Activated T-cell treated with anti-CD3 and anti-CD28 coated beads, Interleukin-2, amount 50 U/mL, for 4 hours (primary cell): Measurements from ENCODE around the gene STPG3. TPM values are rescaled to one million over a fixed set of nuclear protein-coding genes. Genes with fewer than 3 reads are reported as not detected.
A peak's percentile ranks its signal among the peaks of the same experiment; 100 is the strongest.

Experiments
- ATAC-seq, 2 donors: fragments of 200-7000 bp; cut with Tn5 transposase; one replicate each; pipeline ENCODE4 v1.10.0; 2021
- DNase-seq: peaks from one replicate; pipeline ENCODE4 v3.0.0-alpha.2; 2020
- H3K27me3 Mint-ChIP-seq: one replicate; pipeline ENCODE4 v1.8.0; 2021; ENCODE audit warnings: low read depth, mixed read lengths
- H3K36me3 Mint-ChIP-seq: one replicate; pipeline ENCODE4 v1.8.0; 2022; ENCODE audit warnings: mixed read lengths; ENCODE audit not compliant: insufficient read depth
- H3K4me1 Mint-ChIP-seq: one replicate; pipeline ENCODE4 v1.8.0; 2021; ENCODE audit warnings: low read depth, mixed read lengths
- H3K4me3 Mint-ChIP-seq: one replicate; pipeline ENCODE4 v1.8.0; 2021; ENCODE audit warnings: mild to moderate bottlenecking, moderate library complexity, mixed read lengths
- H3K9me3 Mint-ChIP-seq: one replicate; pipeline ENCODE4 v1.8.0; 2021; ENCODE audit warnings: mixed read lengths
- total RNA-seq, 3 donors: library from RNA; stranded (reverse); gene quantifications; one replicate each; pipeline ENCODE4 v1.2.1, GENCODE V29; 2021

STPG3 gene
- total RNA-seq, 3 donors from 2014 or later = not detected

GRCh38 chr9:137243626-137244485 lies 7.2 kb upstream of the STPG3 start:
- Mint-ChIP-seq H3K4me1 (peaks cover 23% of the 10 kb centered on the region), H3K36me3 (peaks cover 12% of the 10 kb centered on the region), H3K9me3 (no peaks in the 10 kb centered on the region), H3K4me3 (peak overlapping the region; percentile 87), H3K27me3 (no peaks in the 10 kb centered on the region)
- ATAC-seq (no peak), DNase-seq (no peak)

- DNase-seq (no peak), ATAC-seq (no peak)
- Mint-ChIP-seq H3K27me3 (no peaks in the 10 kb centered on the region), H3K4me3 (no peak overlapping the region), H3K4me1 (peaks cover 16% of the 10 kb centered on the region), H3K36me3 (peaks cover 12% of the 10 kb centered on the region), H3K9me3 (no peaks in the 10 kb centered on the region)
Measured at GRCh38 chr9:137244486-137245449, 6.3 kb upstream of the STPG3 start.

GRCh38 chr9:137245450-137246421 lies 5.3 kb upstream of the STPG3 start:
- Mint-ChIP-seq H3K36me3 (peaks cover 12% of the 10 kb centered on the region), H3K27me3 (no peaks in the 10 kb centered on the region), H3K4me1 (peaks cover 15% of the 10 kb centered on the region), H3K4me3 (no peak overlapping the region), H3K9me3 (no peaks in the 10 kb centered on the region)
- no peak for ATAC-seq
- no peak for DNase-seq

GRCh38 chr9:137247135-137247915 lies 3.8 kb upstream of the STPG3 start:
- Mint-ChIP-seq H3K36me3 (peaks cover 11% of the 10 kb centered on the region), H3K27me3 (no peaks in the 10 kb centered on the region), H3K4me1 (peaks cover 12% of the 10 kb centered on the region), H3K9me3 (no peaks in the 10 kb centered on the region), H3K4me3 (no peak overlapping the region)
- ATAC-seq (no peak), DNase-seq (no peak)

- H3K4me1 Mint-ChIP-seq = peaks cover 7% of the 10 kb centered on the region
- no peaks in the 10 kb centered on the region for H3K27me3 Mint-ChIP-seq
- no peak for DNase-seq
- no peaks in the 10 kb centered on the region for H3K9me3 Mint-ChIP-seq
- no peak overlapping the region for H3K4me3 Mint-ChIP-seq
- peaks cover 5% of the 10 kb centered on the region for H3K36me3 Mint-ChIP-seq
- no peak for ATAC-seq
Measured at GRCh38 chr9:137247916-137248175, 3.2 kb upstream of the STPG3 start.

GRCh38 chr9:137250329-137251193 lies 525 bp upstream of the STPG3 start:
- ATAC-seq = no peak
- peaks cover 5% of the 10 kb centered on the region for H3K4me1 Mint-ChIP-seq
- DNase-seq = no peak
- H3K36me3 Mint-ChIP-seq = no peaks in the 10 kb centered on the region
- no peaks in the 10 kb centered on the region for H3K27me3 Mint-ChIP-seq
- no peaks in the 10 kb centered on the region for H3K9me3 Mint-ChIP-seq
- H3K4me3 Mint-ChIP-seq = no peak overlapping the region

- no peak for ATAC-seq
- no peak overlapping the region for H3K4me3 Mint-ChIP-seq
- H3K27me3 Mint-ChIP-seq = no peaks in the 10 kb centered on the region
- no peaks in the 10 kb centered on the region for H3K36me3 Mint-ChIP-seq
- DNase-seq = no peak
- H3K4me1 Mint-ChIP-seq = peaks cover 12% of the 10 kb centered on the region
- H3K9me3 Mint-ChIP-seq = no peaks in the 10 kb centered on the region
Measured at GRCh38 chr9:137251490-137252268, 593 bp downstream of the STPG3 start.

- H3K4me3 Mint-ChIP-seq = no peak overlapping the region
- peaks cover 12% of the 10 kb centered on the region for H3K4me1 Mint-ChIP-seq
- ATAC-seq = no peak
- no peaks in the 10 kb centered on the region for H3K9me3 Mint-ChIP-seq
- H3K27me3 Mint-ChIP-seq = no peaks in the 10 kb centered on the region
- no peaks in the 10 kb centered on the region for H3K36me3 Mint-ChIP-seq
- DNase-seq = no peak
Measured at GRCh38 chr9:137252555-137253506, 1.7 kb downstream of the STPG3 start.

- Mint-ChIP-seq H3K4me1 (peaks cover 12% of the 10 kb centered on the region), H3K36me3 (no peaks in the 10 kb centered on the region), H3K4me3 (peak overlapping the region; percentile 84), H3K9me3 (no peaks in the 10 kb centered on the region), H3K27me3 (no peaks in the 10 kb centered on the region)
- DNase-seq = no peak
- ATAC-seq = no peak
Measured at GRCh38 chr9:137253717-137254623, 2.9 kb downstream of the STPG3 start.

GRCh38 chr9:137254624-137255447 lies 3.8 kb downstream of the STPG3 start, which contains the start of gene NELFB:
Gene NELFB (plus strand): TSS chr9:137255327.
- ATAC-seq = peak; percentile 93 to 94
- Mint-ChIP-seq H3K36me3 (no peaks in the 10 kb centered on the region), H3K9me3 (no peaks in the 10 kb centered on the region), H3K4me1 (peaks cover 12% of the 10 kb centered on the region), H3K4me3 (peak within 1 kb of the TSS; percentile 89), H3K27me3 (no peaks in the 10 kb centered on the region)
- DNase-seq = peak; percentile 97
